HEK293 (cell line): Measurements from ENCODE around the gene LMAN1L.

Experiments
- CTCF ChIA-PET: fragments of 350-600 bp; formaldehyde crosslinking; extraction: SDS; loops from one replicate; lab custom pipeline; 2021; ENCODE audit warnings: antibody characterized with exemption; lab: Yijun Ruan, JAX
- POLR2A ChIA-PET: fragments of 300-600 bp; formaldehyde crosslinking; extraction: SDS; loops from one replicate; lab custom pipeline; 2020; ENCODE audit warnings: antibody characterized with exemption, inconsistent platforms; lab: Yijun Ruan, JAX
- H3K27ac ChIP-seq: fragments of 200-500 bp; sonication (Bioruptor generic); 2 replicates; pipeline ENCODE4 v1.5.1; 2014; ENCODE audit warnings: low read depth, low read length, control low read depth, inconsistent platforms; ENCODE audit errors: extremely low read depth
- H3K36me3 ChIP-seq, 2 experiments: fragments of 200-500 bp in 1 of 2; sonication (Bioruptor generic) in 1 of 2; 1 replicate in 1 of 2; 2 replicates in 1 of 2; pipeline ENCODE4 v1.5.1; 2014 to 2017; ENCODE audit warnings: inconsistent platforms in 2 of 2, low read length in 2 of 2; ENCODE audit not compliant: control insufficient read depth in 2 of 2, insufficient read depth in 1 of 2
- H3K4me1 ChIP-seq: fragments of 200-500 bp; sonication (Bioruptor generic); 2 replicates; pipeline ENCODE4 v1.5.1; 2014; ENCODE audit warnings: mild to moderate bottlenecking, low read length, inconsistent platforms; ENCODE audit not compliant: control insufficient read depth, insufficient read depth
- H3K4me3 ChIP-seq: 2 replicates; pipeline ENCODE4 v1.5.1; 2011; ENCODE audit warnings: low read depth, mild to moderate bottlenecking, control low read depth, low read length, moderate library complexity
- H3K9me3 ChIP-seq: fragments of 200-500 bp; sonication (Bioruptor generic); 2 replicates; pipeline ENCODE4 v1.5.1; 2014; ENCODE audit warnings: low read depth, low read length, inconsistent platforms; ENCODE audit not compliant: control insufficient read depth, insufficient read depth
- KLF16 ChIP-seq: fragments of 450-650 bp; formaldehyde crosslinking; IDR thresholded peaks from 2 replicates; pipeline ENCODE4 v1.5.1; 2017; ENCODE audit warnings: missing biosample characterization, missing genetic modification characterization
- MYNN ChIP-seq: fragments of 450-650 bp; formaldehyde crosslinking; IDR thresholded peaks from 2 replicates; pipeline ENCODE4 v1.5.1; 2016; ENCODE audit warnings: missing biosample characterization, missing genetic modification characterization, borderline replicate concordance
- SETDB1 ChIP-seq: IDR thresholded peaks from one replicate; pipeline ENCODE4 v1.6.1; 2017; ENCODE audit warnings: mild to moderate bottlenecking, low read length, moderate library complexity, mixed read lengths; ENCODE audit not compliant: insufficient read length
- SP2 ChIP-seq: fragments of 450-650 bp; formaldehyde crosslinking; IDR thresholded peaks from 2 replicates; pipeline ENCODE4 v1.5.1; 2016; ENCODE audit warnings: missing biosample characterization, missing genetic modification characterization
- WT1 ChIP-seq: fragments of 450-650 bp; formaldehyde crosslinking; IDR thresholded peaks from 2 replicates; pipeline ENCODE4 v1.5.1; 2016; ENCODE audit warnings: missing biosample characterization, missing genetic modification characterization
- ZBTB6 ChIP-seq: fragments of 450-650 bp; formaldehyde crosslinking; IDR thresholded peaks from 2 replicates; pipeline ENCODE4 v1.5.1; 2017; ENCODE audit warnings: missing biosample characterization, missing genetic modification characterization
- ZFP69B ChIP-seq: fragments of 450-650 bp; formaldehyde crosslinking; IDR thresholded peaks from 2 replicates; pipeline ENCODE4 v1.5.1; 2016; ENCODE audit warnings: missing biosample characterization, missing genetic modification characterization
- ZNF2 ChIP-seq: fragments of 450-650 bp; formaldehyde crosslinking; IDR thresholded peaks from 2 replicates; pipeline ENCODE4 v1.5.1; 2016; ENCODE audit warnings: missing biosample characterization, missing genetic modification characterization
- ZNF335 ChIP-seq: fragments of 450-650 bp; formaldehyde crosslinking; conservative IDR thresholded peaks from 2 replicates; pipeline ENCODE4 v1.5.1; 2016; ENCODE audit warnings: missing biosample characterization, missing genetic modification characterization
- ZNF501 ChIP-seq: fragments of 450-650 bp; formaldehyde crosslinking; IDR thresholded peaks from 2 replicates; pipeline ENCODE4 v1.5.1; 2016; ENCODE audit warnings: missing biosample characterization, missing genetic modification characterization
- ZNF600 ChIP-seq: fragments of 450-650 bp; formaldehyde crosslinking; IDR thresholded peaks from 2 replicates; pipeline ENCODE4 v1.5.1; 2016; ENCODE audit warnings: missing biosample characterization, missing genetic modification characterization
- TF ChIP-seq, protein P1 (sequence below): fragments of 450-650 bp; formaldehyde crosslinking; IDR thresholded peaks from 2 replicates; pipeline ENCODE4 v1.5.1; 2016; ENCODE audit warnings: missing biosample characterization, missing genetic modification characterization
- TF ChIP-seq, protein P2 (sequence below): fragments of 450-650 bp; formaldehyde crosslinking; IDR thresholded peaks from 2 replicates; pipeline ENCODE4 v1.5.1; 2016; ENCODE audit warnings: missing biosample characterization, missing genetic modification characterization, borderline replicate concordance
- TF ChIP-seq, protein P3 (sequence below): fragments of 450-650 bp; formaldehyde crosslinking; IDR thresholded peaks from 2 replicates; pipeline ENCODE4 v1.5.1; 2016; ENCODE audit warnings: missing biosample characterization, missing genetic modification characterization
- TF ChIP-seq, protein P4 (sequence below): fragments of 450-650 bp; formaldehyde crosslinking; IDR thresholded peaks from 2 replicates; pipeline ENCODE4 v1.5.1; 2016; ENCODE audit warnings: missing biosample characterization, missing genetic modification characterization

LMAN1L gene

DNA sequence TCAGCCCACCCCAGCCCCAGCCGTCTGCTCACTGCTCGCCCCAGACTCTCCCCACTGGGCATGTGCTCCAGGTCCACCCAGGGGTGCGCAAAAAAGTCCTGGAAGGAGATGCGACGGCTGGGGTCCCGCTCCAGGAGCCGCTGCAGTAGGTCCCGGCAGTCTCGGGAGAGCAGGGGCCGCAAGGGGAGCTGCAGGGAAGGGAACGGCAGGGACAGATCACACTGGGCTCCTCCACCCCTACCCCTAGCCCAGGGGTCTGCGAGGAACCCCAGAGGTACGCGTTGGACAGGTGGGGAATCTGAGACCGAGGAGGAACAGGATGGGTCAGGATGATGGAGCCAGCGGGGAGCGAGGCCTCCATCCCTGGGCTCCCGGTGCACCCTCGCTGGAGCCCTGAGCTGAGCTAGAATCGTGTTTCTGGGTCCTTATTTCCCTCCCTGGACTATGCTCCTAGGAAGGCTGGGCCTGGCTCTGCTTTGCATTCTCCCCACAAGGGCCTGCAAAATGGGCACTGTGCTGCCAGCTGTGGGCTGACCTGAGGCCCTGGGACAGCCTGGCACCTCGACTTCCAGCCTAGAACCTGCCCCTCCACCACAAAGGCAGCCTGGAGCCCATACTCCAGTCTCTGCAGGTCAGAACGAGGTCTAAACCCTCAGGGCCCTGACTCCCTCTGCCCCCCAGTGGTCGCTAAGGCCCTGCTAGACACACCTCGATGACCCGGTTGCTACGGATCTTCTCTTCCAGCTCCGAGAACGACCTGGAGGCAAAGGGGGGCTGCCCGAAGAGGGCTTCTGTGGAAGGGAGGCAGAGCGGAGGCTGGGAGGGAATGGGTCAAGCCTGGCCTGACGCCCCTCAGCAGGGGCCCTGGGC lies 27.1 kb downstream of the LMAN1L start:
- CTCF ChIA-PET, result interaction anchor here (0.7 to 2.4 kb wide), 2 partner anchors 35 to 69 kb away, joined by 3 to 9 read pairs; no protein-coding TSS in a partner anchor
- H3K4me1 ChIP-seq, result peaks cover 10% of the 10 kb centered on the region
- peaks cover 7 to 54% of the 10 kb centered on the region in 2 experiments; a peak in 2 of 3 replicates for H3K36me3 ChIP-seq
- no peak overlapping the region for H3K27ac ChIP-seq
- TF ChIP-seq ZBTB6 (peak; percentile 79; the same call in 1 of the 2 replicates), ZNF501 (tag by site-specific recombination) (no peak), ZNF600 (tag by site-specific recombination) (peak; percentile 78), WT1 (tag by site-specific recombination) (no peak)
- TF ChIP-seq, protein P1, sequence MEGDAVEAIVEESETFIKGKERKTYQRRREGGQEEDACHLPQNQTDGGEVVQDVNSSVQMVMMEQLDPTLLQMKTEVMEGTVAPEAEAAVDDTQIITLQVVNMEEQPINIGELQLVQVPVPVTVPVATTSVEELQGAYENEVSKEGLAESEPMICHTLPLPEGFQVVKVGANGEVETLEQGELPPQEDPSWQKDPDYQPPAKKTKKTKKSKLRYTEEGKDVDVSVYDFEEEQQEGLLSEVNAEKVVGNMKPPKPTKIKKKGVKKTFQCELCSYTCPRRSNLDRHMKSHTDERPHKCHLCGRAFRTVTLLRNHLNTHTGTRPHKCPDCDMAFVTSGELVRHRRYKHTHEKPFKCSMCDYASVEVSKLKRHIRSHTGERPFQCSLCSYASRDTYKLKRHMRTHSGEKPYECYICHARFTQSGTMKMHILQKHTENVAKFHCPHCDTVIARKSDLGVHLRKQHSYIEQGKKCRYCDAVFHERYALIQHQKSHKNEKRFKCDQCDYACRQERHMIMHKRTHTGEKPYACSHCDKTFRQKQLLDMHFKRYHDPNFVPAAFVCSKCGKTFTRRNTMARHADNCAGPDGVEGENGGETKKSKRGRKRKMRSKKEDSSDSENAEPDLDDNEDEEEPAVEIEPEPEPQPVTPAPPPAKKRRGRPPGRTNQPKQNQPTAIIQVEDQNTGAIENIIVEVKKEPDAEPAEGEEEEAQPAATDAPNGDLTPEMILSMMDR (tag by site-specific recombination), result peak; percentile 64
- TF ChIP-seq, protein P2, sequence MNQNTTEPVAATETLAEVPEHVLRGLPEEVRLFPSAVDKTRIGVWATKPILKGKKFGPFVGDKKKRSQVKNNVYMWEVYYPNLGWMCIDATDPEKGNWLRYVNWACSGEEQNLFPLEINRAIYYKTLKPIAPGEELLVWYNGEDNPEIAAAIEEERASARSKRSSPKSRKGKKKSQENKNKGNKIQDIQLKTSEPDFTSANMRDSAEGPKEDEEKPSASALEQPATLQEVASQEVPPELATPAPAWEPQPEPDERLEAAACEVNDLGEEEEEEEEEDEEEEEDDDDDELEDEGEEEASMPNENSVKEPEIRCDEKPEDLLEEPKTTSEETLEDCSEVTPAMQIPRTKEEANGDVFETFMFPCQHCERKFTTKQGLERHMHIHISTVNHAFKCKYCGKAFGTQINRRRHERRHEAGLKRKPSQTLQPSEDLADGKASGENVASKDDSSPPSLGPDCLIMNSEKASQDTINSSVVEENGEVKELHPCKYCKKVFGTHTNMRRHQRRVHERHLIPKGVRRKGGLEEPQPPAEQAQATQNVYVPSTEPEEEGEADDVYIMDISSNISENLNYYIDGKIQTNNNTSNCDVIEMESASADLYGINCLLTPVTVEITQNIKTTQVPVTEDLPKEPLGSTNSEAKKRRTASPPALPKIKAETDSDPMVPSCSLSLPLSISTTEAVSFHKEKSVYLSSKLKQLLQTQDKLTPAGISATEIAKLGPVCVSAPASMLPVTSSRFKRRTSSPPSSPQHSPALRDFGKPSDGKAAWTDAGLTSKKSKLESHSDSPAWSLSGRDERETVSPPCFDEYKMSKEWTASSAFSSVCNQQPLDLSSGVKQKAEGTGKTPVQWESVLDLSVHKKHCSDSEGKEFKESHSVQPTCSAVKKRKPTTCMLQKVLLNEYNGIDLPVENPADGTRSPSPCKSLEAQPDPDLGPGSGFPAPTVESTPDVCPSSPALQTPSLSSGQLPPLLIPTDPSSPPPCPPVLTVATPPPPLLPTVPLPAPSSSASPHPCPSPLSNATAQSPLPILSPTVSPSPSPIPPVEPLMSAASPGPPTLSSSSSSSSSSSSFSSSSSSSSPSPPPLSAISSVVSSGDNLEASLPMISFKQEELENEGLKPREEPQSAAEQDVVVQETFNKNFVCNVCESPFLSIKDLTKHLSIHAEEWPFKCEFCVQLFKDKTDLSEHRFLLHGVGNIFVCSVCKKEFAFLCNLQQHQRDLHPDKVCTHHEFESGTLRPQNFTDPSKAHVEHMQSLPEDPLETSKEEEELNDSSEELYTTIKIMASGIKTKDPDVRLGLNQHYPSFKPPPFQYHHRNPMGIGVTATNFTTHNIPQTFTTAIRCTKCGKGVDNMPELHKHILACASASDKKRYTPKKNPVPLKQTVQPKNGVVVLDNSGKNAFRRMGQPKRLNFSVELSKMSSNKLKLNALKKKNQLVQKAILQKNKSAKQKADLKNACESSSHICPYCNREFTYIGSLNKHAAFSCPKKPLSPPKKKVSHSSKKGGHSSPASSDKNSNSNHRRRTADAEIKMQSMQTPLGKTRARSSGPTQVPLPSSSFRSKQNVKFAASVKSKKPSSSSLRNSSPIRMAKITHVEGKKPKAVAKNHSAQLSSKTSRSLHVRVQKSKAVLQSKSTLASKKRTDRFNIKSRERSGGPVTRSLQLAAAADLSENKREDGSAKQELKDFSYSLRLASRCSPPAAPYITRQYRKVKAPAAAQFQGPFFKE (tag by site-specific recombination), result no peak
- TF ChIP-seq, protein P3, sequence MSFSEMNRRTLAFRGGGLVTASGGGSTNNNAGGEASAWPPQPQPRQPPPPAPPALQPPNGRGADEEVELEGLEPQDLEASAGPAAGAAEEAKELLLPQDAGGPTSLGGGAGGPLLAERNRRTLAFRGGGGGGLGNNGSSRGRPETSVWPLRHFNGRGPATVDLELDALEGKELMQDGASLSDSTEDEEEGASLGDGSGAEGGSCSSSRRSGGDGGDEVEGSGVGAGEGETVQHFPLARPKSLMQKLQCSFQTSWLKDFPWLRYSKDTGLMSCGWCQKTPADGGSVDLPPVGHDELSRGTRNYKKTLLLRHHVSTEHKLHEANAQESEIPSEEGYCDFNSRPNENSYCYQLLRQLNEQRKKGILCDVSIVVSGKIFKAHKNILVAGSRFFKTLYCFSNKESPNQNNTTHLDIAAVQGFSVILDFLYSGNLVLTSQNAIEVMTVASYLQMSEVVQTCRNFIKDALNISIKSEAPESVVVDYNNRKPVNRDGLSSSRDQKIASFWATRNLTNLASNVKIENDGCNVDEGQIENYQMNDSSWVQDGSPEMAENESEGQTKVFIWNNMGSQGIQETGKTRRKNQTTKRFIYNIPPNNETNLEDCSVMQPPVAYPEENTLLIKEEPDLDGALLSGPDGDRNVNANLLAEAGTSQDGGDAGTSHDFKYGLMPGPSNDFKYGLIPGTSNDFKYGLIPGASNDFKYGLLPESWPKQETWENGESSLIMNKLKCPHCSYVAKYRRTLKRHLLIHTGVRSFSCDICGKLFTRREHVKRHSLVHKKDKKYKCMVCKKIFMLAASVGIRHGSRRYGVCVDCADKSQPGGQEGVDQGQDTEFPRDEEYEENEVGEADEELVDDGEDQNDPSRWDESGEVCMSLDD (tag by site-specific recombination), result 0 out of 2 replicates have a peak, but pooled peaks have one; percentile 19
- TF ChIP-seq, all 188 proteins: peak for 4
- H3K9me3 ChIP-seq, result no peaks in the 10 kb centered on the region
- POLR2A ChIA-PET, result interaction anchor here (0.6 to 0.9 kb wide), 2 partner anchors 30 to 62 kb away, joined by 3 read pairs; no protein-coding TSS in a partner anchor
- no peak overlapping the region for H3K4me3 ChIP-seq

GRCh38 chr15:74840851-74841775 lies 28.5 kb downstream of the LMAN1L start:
- no peak overlapping the region for H3K4me3 ChIP-seq
- peaks cover 5 to 59% of the 10 kb centered on the region in 2 experiments for H3K36me3 ChIP-seq
- POLR2A ChIA-PET, result interaction anchor here (0.6 to 2.3 kb wide), 6 partner anchors 29 to 118 kb away, joined by 3 to 12 read pairs (median 5); partner anchors contain the start of gene MPI
- H3K27ac ChIP-seq, result no peak overlapping the region
- H3K4me1 ChIP-seq, result peaks cover 10% of the 10 kb centered on the region
- CTCF ChIA-PET, result interaction anchor here (0.6 to 4.5 kb wide), 9 partner anchors 8 to 534 kb away, joined by 3 to 29 read pairs (median 4); no protein-coding TSS in a partner anchor
- H3K9me3 ChIP-seq, result no peaks in the 10 kb centered on the region
- TF ChIP-seq ZFP69B (tag by site-specific recombination) (no peak), ZNF2 (no peak), KLF16 (tag by site-specific recombination) (no peak), MYNN (no peak), SP2 (tag by site-specific recombination) (no peak), SETDB1 (no peak), ZNF335 (tag by site-specific recombination) (no peak)
- TF ChIP-seq, protein P4, sequence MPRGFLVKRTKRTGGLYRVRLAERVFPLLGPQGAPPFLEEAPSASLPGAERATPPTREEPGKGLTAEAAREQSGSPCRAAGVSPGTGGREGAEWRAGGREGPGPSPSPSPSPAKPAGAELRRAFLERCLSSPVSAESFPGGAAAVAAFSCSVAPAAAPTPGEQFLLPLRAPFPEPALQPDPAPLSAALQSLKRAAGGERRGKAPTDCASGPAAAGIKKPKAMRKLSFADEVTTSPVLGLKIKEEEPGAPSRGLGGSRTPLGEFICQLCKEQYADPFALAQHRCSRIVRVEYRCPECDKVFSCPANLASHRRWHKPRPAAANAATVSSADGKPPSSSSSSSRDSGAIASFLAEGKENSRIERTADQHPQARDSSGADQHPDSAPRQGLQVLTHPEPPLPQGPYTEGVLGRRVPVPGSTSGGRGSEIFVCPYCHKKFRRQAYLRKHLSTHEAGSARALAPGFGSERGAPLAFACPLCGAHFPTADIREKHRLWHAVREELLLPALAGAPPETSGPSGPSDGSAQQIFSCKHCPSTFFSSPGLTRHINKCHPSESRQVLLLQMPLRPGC (tag by site-specific recombination), result no peak
